HEK293T (cell line): ENCODE measurements around the gene CHRNB4.

ENCODE experiments used
- FOXK2 ChIP-seq: fragments of 450-650 bp; IDR thresholded peaks from 2 replicates; pipeline ENCODE4 v1.6.1; 2016; ENCODE audit warnings: mild to moderate bottlenecking
- ZNF384 ChIP-seq: fragments of 450-650 bp; IDR thresholded peaks from 2 replicates; pipeline ENCODE4 v1.6.1; 2016

- no peak for TF ChIP-seq ZNF384
- TF ChIP-seq FOXK2, result no peak
These were observed 25.0 kb upstream of the CHRNB4 start for GRCh38 chr15:78666010-78666409.
